ENCODE measurements around the gene EDEM3.

- no peak for TF ChIP-seq CTCF (conservative IDR thresholded peaks at IDR 0.05; ENCODE audit: low read length)
- no peak for TF ChIP-seq EZH2phosphoT487 (IDR thresholded peaks at IDR 0.05; ENCODE audit: borderline replicate concordance)
These were observed 61.6 kb downstream of the EDEM3 start for GRCh38 chr1:184693011-184693410.

Measured in Loucy (cell line).